ENCODE data around the gene HOXA7.

HOXA7 gene

GRCh38 chr7:27156508-27156898 is at the start of gene HOXA7:
Gene HOXA7, minus strand, starts transcription at chr7:27156675. Its CDS starts 130 bp downstream, at chr7:27156545.
- no peak for DNase-seq (ENCODE audit: low read depth)

DNA sequence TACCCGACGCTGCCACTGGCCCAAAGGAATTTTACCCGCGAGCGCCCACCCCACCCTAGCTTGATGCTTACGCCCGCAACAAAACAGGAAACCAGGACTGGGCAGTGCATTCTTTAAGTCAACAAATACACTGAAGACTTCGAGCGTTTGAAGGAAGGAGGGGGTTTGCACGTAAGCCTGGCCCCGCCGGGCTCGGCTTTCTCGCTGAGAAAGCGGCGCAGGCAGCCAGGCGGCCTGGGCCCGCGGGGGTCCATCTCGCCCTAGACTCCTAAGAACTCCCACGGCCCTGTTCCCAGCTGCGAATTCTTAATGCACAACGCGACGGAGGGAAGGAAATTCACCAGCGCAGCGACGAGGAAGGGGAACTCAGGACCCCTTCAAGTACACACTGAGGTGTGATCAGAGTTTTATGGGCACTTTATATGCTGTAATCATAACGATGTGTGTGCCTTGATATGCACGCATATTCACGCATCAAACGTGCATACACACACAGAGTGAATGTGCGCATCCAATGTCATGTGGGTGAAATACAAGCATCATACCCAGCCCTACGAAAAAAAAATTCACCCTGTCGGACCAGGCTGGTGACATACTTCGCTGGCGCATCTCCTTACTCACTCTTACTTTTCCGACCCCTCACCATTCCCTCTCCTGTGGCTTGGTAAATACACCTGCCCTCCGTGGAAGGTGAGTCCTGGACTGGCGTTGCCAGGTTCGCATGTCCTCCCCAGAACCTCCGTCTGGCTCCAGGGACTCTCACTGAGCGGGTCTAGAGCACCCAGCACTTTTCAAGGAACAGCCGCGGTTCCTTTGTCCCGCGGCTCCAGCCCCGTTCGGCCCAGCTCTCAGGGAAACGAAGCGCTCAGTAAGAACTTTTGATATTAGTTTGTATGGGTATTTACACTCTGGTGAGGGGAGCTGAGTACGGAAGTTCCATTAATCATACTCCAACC is 49.1 kb upstream of the HOXA7 start:
- DNase-seq (ENCODE audit: low read depth): no peak

GRCh38 chr7:27204851-27205322 is 48.4 kb upstream of the HOXA7 start:
- no peak for DNase-seq (ENCODE audit: low read depth)

- DNase-seq (ENCODE audit: low read depth): no peak
Measured at GRCh38 chr7:27203964-27204594, 47.6 kb upstream of the HOXA7 start.

GRCh38 chr7:27203365-27203953 is 47.0 kb upstream of the HOXA7 start:
- DNase-seq (ENCODE audit: low read depth): no peak

GRCh38 chr7:27202862-27203134 is 46.3 kb upstream of the HOXA7 start:
- no peak for DNase-seq (ENCODE audit: low read depth)

GRCh38 chr7:27202018-27202861 is 45.8 kb upstream of the HOXA7 start:
- DNase-seq (ENCODE audit: low read depth): no peak

GRCh38 chr7:27201580-27202017 is 45.1 kb upstream of the HOXA7 start:
- DNase-seq (ENCODE audit: low read depth): no peak

DNA sequence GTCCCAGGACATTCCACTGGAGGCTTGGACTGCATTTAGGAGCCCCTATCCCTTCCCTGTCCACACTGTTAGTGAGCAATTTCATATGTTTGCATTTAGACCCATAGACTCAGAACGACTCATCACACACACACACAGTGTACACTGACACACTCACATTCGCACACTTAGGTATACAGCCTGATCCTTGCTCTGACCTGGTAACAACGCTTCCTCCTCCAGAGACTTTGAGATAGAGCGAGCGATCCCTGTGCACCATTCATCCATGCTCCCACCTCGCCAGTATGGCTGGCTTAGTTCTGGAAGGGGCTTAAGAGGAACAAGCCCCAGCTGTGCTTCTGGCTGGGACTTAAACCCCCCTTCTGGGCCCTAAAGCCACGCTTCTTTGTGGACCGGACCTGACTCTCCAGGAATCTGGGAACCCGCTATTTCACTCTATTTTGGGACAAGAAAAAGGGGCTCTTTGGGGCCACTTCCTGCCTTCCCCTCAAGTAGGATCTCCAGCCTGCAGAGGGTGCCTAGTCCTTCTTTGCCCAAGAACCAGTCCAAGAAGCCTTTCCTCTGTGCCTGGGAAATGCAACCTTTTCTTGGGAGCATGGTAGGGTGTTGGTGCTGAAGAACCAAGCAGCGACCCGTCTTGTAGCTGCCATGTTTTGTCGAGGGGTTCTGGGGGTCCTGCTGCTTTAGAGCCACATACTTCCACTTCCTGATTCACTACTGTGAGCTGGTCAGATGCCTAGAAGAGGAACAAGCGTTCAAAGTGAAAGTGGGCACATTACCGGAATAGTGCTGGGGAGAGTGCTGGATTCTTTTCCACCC is 44.5 kb upstream of the HOXA7 start:
- DNase-seq (ENCODE audit: low read depth): no peak

GRCh38 chr7:27199849-27200760 is 43.6 kb upstream of the HOXA7 start, which contains the start of gene HOXA13:
Gene HOXA13, minus strand, starts transcription at chr7:27200091. Its CDS starts 14 bp downstream, at chr7:27200077.
- DNase-seq (ENCODE audit: low read depth): no peak

GRCh38 chr7:27198871-27199801 is 42.7 kb upstream of the HOXA7 start:
- DNase-seq (ENCODE audit: low read depth): no peak

- no peak for DNase-seq (ENCODE audit: low read depth)
Measured at GRCh38 chr7:27198138-27198841, 41.8 kb upstream of the HOXA7 start.

GRCh38 chr7:27197137-27198042 is 40.9 kb upstream of the HOXA7 start:
- no peak for DNase-seq (ENCODE audit: low read depth)

- DNase-seq (ENCODE audit: low read depth): peak; percentile 58
Measured at GRCh38 chr7:27196287-27196767, 39.9 kb upstream of the HOXA7 start.

DNA sequence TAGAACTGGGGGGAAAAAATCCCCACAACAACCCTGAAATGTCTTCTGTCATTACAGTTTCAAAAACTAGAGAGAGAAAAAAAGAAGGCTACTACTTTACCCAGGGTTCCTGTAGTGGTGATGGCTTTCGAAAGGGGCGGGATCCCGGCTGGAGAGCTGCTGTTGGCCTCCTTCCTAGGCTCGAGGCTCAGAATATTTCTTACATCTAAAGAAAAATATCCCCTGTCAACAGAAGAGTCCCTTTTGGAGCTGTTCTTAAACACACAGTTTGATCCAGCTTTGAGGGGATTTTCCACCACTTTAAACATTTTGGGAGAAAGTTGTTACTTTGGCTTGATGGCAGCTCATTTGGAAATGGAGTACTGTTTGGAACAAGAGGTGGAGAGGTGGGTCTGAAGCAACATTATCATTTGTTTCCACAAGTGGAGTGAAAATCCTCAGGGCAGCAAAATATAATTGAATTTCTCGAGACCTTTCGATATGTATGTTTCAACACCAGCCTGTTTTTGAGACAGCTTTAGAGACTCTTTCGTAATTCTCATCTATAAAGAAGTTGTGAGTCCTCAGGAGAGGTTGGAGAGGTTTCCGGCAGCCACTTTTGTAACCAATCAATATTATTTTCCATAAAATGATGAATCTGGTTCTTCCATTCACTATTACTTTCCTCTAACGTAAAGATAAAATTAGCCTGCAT is 38.4 kb upstream of the HOXA7 start:
- DNase-seq (ENCODE audit: low read depth): no peak

DNA sequence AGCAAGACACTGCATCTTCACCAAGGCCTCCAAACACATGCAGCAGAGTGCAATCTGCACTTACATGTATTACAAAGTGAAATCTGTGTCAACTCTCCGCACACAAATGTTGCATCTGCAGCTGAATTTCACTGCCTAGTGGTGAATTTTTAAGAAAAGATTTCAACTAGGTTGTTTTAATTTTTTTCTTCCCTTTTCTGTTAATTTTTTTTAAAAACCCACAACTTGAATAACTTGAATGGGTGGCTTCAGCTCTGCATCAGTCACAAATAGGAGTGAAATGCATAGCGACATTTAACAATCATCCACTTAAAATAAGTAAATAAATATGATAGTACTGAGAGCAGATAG is 37.5 kb upstream of the HOXA7 start:
- no peak for DNase-seq (ENCODE audit: low read depth)

Measured in activated T-helper 1 cell treated with Interleukin-2 at 50 U/mL for 16 hours (primary cell).